ENCODE results near the gene KIDINS220.

KIDINS220 gene

DNA sequence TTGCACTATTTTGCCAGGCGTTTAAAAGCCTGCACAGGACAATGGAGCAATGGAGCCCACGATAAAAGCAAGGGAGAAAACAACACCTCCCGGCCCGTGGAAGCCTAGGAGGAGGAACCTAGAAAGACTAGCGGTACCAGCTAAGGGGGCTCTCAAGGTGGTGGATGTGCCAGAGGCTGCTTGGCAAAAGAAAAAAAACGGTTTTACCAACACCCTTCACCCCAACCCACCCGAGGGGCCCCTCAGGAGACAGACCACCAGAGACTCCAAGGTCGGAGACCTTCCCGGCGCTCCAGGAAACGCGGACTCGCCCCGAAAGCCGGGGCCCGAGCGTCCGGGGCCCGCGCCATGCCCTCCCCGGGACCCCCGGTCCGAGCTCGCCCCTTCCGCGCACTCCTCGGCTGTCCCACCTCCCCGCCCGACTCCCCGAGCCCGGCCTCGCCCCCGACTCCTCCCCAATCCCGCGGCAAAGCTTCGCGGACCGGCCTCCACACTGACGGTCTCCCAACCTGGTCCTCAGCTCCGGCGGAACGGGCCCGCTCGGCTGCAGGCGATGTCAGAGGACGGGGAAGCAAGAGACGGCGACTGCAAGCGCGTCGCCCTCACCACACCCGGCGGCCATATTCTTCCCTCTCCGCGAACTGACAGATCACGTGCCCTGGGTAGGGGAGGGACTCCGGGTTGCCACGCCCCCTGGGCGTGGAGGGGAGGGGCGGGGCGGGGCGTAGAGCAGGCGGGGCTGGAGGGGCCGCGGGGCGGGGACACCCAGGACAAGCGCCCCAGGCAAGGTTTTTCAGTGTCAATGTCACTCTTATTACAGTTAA is at the start of gene KIDINS220:
KIDINS220 (minus strand) TSS at position 643 of the 824 bp plus-strand sequence. CDS start 10,520 bp downstream, outside the sequence.
- DNase-seq, result peak; percentile 91

DNA sequence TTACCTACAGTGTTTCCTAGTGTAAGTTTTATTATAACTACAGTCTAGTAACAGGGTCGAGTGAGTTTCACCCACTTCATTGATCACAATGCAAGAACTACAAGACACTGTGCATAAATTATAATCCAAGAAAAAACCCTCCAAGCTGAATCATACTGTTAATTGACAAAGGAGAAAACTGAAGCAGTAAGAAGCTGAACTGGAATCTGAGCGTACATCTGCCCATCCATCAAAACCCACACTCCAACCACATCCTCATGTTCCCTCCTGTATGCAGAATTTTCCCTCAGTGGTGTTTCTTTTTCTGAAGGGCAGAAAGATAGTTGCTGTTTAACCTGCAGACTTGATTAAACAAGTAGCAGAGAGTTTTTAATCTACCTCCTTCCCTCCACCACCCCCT is 49.5 kb upstream of the KIDINS220 start:
- DNase-seq, result no peak

DNA sequence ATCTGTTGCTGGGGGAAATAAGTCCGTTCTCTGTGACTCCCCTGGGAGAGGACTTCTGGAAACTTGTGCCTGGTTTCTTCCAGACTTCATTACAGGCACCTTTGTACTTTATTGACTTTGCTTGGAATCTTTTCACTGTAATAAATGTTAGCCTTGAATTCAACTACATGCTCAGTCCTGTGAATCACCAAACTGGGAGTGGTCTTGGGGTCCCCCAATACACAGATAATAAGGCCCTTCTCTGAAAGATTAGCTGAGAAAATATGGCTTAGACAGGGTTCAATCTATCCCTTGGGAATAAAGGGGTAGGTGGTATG is 48.7 kb upstream of the KIDINS220 start:
- DNase-seq, result no peak

DNA sequence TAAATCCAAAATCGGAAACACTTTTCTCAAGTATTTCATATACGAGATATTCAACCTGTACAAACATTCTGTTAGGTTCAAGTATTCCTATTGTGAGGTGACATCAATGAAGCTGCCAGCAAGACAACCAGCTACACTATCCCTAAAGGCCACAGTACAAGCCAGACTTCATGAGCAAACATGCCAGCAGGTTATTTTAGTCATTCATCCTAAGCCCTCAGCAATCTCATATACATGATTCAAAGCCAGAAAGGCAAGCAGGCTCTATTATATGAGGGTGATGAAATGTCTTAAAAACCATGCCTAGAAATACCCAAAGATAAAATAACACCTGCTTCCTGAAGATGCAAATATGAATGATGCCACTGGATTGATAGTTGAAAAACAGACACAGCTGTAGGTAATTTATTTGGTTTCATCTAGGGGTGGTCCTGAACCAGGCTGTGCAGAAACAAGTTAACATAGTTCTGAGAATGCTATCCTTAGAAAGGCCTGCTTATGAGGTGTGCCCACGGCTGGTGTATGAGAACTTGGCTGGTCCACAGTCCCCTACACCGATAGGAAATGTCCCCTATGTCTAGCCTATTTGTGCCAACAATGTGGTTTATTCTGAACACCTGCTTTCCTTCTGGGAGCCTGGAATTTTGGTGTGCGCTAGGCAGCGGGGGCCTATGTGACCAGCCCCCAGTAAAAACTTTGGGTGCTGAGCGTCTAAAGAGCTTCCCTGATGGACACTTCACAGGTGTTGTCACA is 48.2 kb upstream of the KIDINS220 start:
- no peak for DNase-seq

DNA sequence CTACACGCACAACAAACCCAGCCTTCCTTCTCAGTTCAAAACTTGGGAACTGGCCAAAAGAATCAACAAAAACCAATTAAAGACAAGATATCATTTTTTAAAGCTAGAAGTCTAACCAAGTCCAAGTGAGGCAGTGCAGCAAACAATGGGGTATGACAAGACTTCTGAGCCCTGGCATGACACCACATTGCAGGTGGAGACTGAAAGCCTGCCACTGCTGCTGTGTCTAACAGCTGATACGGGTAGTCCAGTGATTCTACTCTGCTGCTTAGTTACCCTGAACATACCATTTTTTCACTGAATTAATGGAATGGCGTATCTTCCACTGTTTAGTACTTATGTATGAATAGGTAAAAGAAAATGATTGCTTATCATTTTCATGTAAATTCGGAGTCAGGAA is 47.4 kb upstream of the KIDINS220 start:
- DNase-seq, result no peak

DNA sequence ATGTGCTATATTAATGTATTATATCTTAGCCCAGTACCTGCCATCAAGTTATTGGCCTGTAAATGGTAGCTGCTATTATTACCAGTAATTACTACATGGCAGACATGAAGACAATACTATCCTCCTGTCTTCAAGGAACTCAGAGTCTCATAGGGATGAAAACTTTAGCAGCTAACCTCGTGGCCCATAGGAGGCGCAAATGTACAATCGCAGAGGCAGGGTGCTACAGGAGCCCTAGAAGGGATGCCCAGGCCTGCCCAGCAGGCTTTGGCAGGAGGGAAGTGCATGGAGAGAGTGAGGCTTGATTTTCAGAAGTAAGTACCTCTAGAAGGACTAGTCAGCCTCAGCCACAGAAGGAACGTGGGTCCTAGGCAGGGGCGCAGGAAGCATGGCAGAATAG is 44.7 kb upstream of the KIDINS220 start:
- no peak for DNase-seq

DNA sequence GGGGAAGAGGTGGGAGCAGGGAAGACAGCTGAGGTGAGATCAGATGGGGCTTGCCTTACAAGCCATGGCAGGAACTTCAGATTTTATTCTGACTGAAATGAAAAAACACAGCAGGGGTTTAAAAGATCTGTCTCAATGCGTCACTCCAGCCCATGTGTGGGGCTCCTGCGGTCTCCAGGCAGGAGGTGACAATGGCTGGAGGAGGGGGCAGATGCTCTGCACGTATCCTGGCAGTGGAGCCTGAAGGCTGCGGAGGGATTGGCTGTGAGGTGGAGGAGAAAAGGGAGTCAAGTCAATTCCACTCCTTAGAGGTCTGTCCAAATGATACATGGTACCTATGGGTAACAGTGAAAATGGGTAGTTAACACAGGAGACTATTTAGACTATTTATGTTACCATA is 40.5 kb upstream of the KIDINS220 start:
- no peak for DNase-seq

DNA sequence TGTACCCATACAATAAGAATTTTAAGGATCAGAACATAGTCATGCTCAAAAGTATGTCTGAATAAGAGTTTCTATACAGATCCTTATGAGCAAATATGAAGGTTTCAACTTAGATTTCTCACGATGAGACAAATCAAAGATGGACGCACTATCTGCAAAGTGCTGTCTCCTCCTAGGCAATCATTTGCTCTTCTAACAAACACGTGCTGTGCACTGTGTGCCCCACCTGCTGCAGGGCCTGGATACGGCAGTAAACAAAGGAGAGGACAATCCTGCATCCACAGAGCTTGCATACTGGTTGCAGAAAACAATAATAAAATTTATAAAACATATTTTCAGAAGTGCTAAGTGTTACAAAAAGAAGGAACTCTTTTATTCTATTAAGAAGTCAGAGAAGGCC is 39.9 kb upstream of the KIDINS220 start:
- DNase-seq, result no peak

DNA sequence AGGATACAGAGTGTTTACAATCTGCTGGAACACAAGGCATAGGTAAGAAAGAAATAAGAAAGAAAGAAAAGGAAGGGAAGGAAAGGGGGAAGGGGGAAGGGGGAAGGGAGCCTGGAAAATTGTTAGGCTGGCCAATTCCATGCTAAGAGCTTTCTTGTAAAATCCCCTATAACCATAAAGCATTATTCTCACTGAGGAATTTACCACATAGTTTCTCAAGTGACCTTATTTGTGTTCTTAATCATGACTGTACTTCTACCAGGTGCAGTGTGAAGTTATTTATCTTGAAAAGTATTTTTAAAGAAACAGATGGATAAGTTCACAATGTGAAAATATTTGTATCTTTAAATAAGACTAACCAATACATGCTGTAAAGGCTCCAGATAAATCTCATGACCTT is 39.2 kb upstream of the KIDINS220 start:
- DNase-seq, result no peak

DNA sequence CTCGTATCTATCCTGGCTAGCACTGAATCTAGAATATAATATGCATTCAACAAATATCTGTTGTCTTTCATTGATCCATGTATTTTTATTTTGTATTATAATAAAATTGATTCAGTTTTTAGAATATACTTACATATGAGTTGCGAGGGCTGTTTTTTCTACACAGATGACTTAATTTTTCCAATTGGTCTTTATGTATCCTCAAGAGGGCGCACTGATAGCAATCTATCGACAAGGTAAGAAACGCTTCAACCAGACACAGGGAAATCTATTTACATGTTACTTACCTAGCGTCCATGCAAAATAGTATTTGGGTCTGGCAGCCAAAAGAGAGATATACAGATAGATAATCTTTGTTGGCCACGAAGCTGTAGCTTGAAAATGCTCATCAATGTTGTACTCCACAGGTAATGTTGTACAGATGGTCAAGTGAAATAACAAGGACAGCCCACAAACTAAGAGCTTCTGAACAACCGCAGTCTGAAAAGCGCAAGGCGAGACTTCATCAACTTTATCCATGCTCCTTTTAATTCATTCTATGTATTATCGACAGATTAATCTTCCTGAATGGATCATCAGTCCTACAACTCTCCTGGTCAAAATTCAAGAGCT is 35.5 kb upstream of the KIDINS220 start:
- no peak for DNase-seq

DNA sequence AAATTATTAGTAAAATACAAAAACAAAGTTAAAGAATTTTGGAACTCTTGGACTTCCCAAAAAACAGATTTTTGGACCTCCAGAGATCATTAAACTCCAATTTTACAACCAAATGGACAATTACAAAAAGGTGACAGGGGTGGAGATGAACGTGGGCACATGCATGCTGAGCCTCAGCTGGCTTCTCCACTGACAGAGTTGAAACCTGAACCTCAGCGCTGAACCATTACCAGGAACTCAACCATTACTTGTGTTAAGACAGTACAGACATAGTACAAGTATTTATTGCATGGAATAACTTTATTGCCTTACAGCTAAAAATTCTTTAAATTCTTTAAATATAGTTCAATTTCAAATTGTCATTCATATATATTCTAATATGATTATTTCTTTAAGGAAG is 33.0 kb upstream of the KIDINS220 start:
- no peak for DNase-seq

DNA sequence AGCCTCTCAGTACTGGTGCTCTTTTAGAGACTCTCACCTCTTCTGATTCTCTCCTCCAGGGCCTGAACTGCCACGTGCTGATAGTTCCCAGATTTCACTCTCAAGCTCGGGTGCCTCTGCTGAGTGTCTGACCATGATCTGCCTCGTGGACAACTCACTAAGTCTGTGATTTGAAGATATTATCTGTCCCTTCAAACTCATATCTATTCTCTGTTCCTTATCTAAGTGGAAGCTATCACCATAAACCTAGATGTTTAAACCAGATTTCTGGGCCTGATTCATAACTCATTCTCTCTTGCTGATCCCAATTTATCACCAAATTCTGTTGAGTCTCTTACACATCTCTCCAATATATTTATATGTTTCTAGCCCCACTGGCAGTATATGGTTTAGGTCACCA is 29.9 kb upstream of the KIDINS220 start:
- DNase-seq, result no peak

DNA sequence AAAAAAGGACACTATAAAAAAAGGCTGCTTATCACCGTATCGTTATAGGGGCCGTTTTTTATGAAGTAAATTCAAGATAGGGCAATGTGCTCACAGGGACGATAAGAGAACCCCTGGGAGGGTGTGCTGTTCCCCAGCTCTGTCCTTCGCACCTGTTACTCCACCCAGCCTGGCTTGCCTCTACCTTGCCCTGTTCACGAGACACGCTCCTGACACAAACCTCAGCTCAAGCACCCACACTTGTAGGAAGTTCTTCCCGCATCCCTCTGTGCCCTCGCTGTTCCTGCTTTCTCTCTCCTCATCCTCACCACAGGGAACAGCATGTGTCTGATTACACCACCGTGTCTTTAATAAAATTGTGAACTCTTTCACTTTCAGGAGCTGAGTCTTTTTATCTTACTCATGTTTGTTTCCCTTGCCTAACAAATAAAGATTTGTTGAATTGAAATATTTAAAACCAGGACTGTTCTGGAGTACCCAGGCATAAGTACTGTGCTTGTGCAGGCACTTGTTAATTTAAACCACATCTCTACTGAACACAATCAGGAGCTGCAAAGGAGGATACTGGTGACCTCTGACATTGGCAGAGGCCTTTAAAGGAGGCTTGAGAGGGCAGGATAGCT is 26.0 kb upstream of the KIDINS220 start:
- DNase-seq, result no peak

DNA sequence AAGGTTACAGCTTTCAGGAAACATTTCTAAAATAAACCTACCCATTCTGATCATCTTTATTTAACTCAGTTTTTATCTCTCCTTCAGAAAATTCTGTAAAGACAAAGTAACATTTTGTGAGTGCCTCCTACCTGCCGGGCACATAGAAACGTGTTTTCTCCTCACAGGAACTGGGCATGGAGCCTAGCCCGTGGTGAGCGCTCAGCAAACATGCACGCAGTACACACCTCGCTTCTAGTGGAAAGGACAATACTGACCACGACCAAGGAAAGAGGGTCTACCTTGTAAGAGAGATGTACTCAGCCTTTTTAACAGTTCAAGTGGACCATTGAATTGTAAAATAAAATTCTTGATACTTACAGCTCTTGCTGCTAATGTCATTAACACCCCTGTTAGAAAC is 24.8 kb upstream of the KIDINS220 start:
- DNase-seq, result no peak

DNA sequence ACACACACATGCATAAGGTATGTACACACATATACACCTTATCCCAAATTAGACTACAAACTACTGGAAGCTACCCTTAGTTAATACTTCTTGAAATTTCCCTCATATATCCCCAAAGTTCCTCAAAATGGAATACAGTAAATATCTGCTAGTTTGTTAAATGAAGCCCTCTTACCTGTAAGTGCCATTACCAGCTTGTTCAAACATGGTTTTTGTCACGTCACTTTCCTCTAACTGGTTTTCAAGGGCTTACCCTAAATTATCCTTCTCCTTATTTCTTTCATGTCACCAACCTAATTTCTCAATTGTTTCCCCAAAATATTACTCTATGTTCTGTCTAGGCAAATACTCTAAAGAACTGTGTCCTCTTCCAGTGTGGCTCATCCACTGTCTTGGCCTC is 24.4 kb upstream of the KIDINS220 start:
- no peak for DNase-seq

DNA sequence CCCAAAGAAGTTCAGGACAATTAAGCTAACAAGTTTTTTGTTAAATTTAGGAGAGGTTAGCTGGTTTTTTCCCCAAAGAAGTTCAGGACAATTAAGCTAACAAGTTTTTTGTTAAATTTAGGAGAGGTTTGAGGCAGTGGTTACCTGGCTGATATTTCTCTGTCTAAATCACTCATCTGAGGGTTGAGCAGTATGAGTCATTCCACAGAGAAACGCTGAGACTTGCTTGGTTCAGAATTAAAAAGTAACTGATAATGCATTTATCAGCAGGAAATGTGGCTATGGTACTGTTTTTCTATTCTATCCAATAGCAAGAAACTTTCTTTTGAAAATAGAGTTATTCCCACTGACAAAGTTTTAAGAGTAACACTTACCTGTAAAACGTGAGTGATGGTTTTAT is 22.8 kb upstream of the KIDINS220 start:
- DNase-seq, result no peak

DNA sequence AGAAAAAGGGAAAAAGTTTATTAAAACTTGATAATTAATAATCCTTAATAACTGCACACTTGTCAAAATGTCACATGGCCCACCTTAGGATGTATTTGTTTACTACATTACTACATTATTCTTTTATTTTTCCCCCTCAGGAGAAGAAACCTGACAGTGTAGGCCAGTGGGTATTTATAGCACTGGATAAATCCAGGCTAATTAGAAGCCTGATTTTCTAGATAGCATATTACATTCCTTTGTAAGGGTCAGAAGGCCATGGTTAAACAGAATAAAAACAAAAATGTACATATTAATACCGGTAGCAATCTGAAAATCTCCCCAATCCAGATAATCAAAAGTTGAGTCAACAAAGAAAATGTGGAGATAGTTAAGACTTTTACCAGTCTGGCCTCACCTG is 21.5 kb upstream of the KIDINS220 start:
- no peak for DNase-seq

DNA sequence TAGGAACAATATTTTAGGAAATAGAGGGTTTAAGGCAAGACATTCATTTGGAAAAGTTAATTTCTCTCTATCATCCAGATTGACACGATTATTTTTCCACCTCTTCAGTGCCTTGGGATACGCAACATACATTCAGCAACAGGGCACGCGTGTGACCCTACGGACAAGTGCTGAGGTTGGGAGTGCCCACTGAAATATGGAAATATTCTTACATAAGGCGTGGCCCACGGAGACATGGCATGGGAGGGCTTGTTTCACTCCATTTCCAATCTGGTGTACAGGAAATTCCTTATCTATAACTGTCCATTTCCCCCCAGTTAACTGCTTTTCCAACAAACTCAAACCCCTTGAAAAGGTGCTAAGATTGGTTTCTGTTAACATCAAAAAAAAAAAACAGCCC is 20.9 kb upstream of the KIDINS220 start:
- no peak for DNase-seq

DNA sequence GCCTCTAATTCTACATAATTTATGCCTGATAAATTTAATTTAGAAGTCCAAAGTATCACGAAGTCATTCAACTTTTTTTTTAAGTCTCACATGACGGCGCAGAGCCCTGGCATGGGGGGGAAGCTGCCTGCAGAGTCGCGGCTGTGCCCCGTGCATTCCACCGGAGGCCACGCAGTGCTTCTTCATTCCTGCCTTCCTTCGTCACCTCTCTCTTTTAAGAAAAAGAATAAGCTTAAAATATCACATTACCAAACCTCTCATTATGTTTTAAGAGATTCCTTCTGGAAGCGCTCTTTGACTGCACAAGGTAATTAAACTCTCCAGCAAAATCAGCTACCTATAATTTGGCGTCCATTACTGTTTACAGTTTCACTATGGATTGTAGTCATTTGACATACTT is 20.3 kb upstream of the KIDINS220 start:
- DNase-seq, result no peak

DNA sequence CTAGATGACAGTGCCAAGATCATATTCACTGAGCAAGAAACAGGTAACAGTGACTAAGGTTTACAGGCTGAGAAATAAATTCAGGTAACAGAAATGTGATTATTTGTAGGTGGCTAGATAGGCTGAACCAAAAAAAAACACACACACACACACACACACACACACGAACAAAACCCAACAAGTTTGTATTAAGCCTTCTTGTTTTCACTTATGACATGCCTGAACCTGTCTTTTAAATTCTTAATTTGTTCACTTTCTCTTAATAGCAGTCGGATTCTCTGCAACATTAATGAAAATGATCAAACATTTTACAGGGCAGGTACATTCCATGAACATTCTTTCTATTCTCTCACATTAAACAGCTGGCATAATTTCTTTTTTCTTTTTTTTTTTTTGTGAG is 18.8 kb upstream of the KIDINS220 start:
- DNase-seq, result no peak

DNA sequence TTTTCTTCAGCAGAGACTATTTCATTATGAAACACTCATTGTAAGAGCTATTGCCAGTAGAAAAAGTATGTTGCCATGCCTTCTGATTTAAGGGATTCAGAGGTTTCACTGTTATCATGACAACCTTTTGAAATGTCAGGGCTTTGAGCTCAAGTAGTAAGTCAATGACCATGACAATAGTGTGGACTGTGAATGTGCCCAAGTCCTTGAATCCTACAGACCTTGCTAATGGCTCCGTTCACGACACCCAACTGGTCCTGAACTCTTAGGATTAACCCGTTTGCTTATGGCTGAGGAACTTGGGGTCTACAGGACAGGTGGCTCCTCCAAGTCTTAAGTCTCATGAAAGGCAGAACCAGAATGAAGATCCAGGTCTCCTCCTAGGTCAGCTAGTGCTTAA is 17.6 kb upstream of the KIDINS220 start:
- DNase-seq, result no peak

DNA sequence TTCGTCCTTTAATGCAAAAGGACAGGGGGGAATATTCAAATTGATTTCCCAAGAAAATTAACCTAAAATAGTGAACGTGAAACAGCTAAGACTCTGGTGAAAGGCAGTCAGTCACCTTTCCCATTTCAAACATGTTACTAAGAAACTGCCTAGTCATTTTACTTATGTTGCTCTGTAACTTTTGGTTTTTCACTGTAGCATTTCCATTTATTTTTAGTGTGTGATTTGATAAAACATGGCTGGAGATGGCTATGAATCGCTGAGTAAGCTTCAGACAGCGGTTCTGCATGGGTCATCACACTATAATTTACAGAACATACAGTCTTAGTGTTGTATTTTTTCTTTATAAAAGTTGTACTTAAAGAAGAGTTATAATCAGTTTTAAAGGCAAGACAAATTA is 16.0 kb upstream of the KIDINS220 start:
- DNase-seq, result no peak

DNA sequence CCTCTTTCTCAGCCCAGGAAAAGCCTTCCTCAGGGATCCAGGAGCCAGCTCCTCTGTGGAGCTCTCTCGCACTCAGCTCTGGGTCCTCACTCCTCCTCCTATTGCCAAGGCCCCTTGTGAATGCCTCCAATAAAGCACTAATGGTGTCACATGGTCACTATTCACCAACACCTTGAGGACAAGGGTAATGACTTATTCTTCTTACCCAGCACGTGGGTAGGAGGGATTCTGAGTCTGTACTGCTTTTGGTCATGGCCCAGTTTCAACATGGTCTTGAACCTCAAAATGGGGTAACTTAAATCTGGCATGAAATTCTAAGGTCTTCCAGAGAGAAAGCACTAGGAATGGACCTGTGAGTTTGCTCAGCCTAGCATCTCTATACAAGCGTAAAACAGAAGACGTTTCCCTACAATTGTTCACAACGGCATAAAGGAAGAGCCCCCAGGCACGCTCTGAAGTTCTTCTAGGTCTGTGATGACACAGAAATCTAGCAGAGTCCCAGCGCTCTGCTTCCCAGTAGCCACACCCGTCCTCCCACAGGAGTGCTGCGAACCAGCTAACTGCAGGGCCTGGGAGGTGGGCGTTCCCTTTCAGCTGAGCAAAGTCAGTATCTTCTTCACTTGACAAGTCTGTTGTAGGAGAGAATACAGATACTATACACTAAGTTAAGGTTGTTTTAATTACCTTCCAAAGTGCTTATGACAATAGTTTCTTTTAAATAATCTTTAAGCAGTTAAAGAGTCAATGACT is 14.6 kb upstream of the KIDINS220 start:
- DNase-seq, result no peak

All from activated CD8-positive, alpha-beta memory T cell treated with anti-CD3 and anti-CD28 coated beads, Interleukin-2, amount 50 U/mL, for 48 hours (primary cell).